Neural progenitor cell (in vitro differentiated cells): Measurements from ENCODE around the gene LPP.

ENCODE experiments used
- EZH2 ChIP-seq: fragments of 200-600 bp; sonication (generic); IDR thresholded peaks from 2 replicates; pipeline ENCODE4 v1.6.1; 2017; ENCODE audit warnings: antibody characterized with exemption, mild to moderate bottlenecking, moderate library complexity
- TF ChIP-seq, protein P1 (sequence below): fragments of 200-600 bp; sonication (generic); IDR thresholded peaks from 2 replicates; pipeline ENCODE4 v1.5.1; 2017; ENCODE audit warnings: antibody characterized with exemption, mild to moderate bottlenecking

DNA sequence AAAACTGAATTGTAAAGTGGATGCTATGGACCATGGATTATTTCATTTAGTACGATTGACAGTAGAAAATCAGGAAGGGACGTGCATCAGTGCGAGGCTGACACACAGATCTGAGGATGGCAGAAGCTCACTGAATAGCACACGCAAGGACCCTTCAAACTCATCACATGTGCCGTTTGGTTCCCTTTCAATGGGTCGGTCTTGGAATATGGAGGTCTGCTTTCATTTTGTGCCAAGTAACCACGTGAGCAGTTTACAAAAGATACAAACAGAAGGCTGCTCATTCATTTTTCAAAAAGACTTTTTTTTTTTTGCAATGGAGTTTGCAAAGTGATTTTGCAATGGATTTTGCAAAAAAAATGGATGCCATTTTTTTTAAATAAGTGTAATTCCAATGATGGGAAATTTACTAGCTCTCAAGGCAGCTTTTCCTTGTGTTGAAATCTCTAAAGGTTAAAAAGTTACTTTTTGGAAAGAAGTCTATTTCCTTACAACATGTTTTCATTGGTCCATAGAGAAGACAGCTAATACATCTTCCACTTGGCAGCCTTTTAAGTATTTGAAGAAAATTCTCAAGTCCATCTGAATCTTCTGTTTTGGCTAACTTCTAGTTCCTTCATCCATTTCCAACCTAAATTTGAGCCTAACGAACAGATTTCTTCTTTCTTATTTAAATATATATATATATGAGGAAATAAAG is 625.5 kb downstream of the LPP start:
- no peak for TF ChIP-seq EZH2
- TF ChIP-seq, protein P1, sequence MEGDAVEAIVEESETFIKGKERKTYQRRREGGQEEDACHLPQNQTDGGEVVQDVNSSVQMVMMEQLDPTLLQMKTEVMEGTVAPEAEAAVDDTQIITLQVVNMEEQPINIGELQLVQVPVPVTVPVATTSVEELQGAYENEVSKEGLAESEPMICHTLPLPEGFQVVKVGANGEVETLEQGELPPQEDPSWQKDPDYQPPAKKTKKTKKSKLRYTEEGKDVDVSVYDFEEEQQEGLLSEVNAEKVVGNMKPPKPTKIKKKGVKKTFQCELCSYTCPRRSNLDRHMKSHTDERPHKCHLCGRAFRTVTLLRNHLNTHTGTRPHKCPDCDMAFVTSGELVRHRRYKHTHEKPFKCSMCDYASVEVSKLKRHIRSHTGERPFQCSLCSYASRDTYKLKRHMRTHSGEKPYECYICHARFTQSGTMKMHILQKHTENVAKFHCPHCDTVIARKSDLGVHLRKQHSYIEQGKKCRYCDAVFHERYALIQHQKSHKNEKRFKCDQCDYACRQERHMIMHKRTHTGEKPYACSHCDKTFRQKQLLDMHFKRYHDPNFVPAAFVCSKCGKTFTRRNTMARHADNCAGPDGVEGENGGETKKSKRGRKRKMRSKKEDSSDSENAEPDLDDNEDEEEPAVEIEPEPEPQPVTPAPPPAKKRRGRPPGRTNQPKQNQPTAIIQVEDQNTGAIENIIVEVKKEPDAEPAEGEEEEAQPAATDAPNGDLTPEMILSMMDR, result no peak
